HS-27A (cell line): ENCODE results near the gene SMYD3.
"Not testable (repeated sequence)": the region's sequence is repeated elsewhere in the genome, so short reads cannot be mapped to it uniquely, and the experiment has no call there.

ENCODE experiments used
- DNase-seq: peaks from one replicate; pipeline ENCODE4 v3.0.0-alpha.2; 2012; ENCODE audit warnings: low read depth, missing footprints

Gene SMYD3

DNA sequence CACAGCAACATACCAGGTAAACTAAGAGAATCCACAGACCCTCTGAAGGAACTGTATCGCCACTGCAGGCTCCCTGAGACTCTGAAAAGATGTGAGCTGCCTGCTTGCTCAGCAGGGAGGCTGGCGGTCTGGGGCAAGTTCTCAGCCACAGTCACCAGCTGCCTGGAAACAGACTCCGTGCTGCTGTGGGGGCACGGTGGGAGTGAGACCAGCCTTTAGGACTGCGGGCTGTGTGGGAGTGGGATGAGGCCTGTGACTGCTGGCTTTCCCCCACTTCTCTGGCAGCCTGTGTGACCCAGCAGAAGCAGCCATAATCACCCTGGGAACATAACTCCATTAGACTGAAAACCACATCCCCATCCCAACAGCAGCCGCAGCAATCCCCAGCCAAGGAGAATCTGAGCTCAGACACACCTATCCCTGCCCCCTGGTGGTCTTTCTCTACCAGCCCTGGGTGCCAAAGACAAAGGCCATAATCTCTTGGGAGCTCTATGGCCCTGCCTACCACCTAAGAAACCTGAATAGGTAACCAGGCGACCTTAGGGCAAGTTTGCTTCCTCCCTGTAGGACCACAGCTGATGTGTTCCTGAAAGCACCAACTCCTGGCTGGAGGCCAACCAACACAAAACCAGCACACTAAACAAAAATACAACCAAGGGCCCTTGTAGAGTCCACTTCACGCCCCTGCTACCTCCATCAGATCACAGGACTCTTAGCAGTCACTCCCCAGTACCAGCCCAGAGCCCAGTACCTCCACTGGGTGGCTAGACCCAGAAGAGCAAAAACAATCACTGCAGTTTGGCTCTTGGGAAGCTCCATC, 151.5 kb downstream of the SMYD3 start:
- DNase-seq: no peak

DNA sequence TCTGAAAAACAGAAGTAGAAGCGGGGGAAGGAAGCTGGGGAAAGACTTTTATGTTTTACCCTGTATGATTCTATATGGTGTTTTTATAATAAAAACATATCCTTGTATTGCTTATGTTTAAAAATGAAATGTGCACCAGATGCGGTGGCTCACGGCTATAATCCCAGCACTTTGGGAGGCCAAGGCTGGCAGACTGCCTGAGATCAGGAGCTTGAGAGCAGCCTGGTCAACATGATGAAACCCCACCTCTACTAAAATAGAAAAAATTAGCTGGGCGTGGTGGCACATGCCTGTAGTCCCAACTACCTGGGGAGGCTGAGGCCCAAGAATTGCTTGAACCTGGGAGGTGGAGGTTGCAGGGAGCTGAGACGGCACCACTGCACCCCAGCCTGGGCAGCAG, 155.4 kb downstream of the SMYD3 start:
- no peak for DNase-seq

DNA sequence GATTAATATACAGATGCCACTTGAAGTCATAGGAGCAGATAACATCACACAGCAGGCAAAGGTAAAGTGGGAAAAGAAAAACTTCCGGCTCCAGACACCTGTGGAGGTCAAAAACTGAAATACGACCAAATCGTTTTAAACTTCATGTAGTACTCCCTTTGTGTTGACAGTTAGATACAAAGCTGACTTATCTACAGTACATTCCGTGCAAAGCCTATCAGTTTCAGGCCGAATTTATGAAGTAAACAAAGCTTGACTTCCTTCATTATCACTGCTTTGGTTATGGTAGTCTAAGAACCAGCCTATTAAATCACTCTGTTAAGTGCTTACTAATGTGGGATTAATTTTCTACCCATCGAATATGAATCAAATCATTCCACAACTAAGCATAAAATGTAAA, 156.3 kb downstream of the SMYD3 start:
- DNase-seq: no peak

DNA sequence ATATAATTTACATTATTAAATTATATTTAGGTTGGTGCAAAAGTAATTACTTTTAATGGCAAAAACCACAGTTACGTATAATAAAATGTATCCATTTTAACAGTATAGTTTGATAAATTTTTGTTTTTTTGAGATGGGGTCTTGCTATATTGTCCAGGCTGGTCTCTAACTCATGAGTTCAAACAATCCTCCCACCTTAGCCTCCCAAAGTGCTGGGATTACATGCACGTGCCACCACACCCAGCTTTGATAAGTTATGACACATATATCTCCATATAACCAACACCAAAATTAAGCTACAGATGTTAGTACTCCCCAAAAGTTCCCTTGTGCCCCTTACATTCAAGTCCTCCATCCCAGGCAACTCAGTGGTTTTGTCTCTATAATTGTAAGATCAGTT, 163.1 kb downstream of the SMYD3 start:
- DNase-seq: no peak

DNA sequence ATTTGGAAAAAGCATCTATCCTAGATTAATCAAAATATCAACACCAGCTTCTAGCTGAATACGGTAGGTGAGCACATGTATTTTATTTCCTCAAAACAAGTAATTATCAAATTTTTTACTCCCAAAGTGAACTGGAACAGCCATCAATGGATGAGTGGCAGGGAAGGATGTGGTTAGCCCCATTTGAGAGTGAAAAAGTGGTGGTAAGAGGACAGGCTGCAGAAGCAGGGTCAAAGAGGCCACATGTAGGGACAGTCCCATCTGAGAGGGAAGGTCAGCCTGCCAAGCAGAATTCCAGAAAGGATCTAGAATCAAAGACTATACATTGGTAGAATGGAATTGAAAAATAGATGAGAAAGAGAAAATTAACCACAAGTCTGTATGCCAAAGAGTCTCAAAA, 163.8 kb downstream of the SMYD3 start:
- DNase-seq: no peak

DNA sequence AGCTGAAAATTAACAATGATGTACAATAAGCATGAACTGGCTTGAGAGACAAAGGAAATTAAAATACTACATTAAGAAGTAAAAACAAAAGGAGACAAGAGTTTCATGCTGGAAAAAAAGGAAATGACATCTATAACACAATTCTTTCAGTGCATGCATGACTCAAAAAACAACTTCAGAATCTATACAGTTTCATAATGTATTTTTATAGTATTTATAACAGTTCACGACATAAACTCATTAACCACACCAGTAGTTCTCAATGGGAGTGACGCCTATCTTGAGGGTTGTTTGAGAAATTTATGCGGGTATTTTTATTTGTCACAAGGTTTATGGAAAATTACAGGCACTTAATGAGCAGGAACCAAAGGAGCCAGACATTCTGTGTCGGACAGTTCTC, 168.5 kb downstream of the SMYD3 start:
- DNase-seq: no peak

DNA sequence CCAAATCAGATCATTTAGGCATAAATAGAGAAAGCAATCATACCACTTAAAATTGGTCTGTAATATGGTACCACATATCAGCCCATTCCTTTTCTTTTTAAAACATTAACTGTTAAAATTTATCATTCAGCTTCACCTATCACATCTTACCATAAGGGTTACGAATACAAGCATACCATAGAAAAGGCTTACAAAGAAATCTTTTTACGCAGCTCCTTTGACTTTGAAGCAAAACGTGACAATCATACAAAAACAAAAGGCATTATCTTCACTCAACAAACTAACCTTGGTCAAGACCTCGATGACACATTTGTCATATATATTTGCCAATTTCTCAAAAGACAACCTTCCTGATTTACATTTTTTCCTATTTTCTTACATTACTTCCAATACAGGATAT, 169.0 kb downstream of the SMYD3 start:
- no peak for DNase-seq

DNA sequence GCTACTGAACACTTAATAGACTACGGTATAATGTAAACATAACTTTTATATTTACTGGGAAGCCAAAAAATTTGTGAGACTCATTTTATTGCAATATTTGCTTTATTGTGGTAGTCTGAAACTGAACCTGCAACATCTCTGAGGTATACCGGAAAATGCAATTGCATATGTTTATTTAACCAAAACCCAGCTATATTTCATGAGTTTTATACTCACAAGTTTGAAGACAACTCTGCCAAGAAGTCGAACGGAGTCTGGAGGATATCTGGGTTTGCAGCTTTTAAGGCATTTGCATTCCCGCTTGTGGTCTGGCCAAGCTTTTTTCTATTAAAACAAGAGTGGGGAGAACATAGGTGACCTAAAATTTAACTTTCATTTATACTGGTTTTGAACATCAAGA, 171.9 kb downstream of the SMYD3 start:
- DNase-seq: no peak

DNA sequence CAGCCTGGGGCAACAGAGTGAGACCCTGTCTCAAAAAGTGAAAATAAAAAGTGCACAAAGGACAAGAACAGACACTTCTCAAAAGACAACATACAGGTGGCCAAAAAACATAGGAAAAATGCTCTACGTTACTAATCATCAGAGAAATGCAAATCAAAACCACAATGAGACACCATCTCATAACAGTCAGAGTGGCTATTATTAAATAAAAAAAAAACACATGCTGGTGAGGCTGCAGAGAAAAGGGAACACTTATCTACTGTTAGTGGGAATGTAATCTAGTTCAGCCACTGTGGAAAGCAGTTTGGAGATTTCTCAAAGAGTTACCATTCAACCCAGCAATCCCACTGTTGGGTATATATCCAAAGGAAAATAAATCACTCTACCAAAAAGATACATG, 173.2 kb downstream of the SMYD3 start:
- DNase-seq: no peak

DNA sequence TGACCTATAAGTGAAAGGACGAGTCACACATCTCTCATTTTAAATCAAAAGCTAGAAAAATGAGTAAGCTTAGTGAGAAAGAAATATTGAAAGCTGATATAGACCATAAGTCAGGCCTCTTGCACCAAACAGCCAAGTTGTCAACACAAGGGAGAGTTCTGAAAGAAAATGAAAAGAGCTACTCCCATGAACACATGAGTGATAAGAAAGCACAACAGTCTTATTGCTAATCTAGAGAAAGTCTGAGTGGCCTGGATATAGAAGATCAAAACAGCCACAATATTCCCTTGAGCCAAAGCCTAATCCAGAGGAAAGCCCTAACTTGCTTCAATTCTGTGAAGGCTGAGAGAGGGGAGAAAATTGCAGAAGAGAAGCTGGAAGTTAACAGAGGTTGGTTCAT, 175.0 kb downstream of the SMYD3 start:
- no peak for DNase-seq

DNA sequence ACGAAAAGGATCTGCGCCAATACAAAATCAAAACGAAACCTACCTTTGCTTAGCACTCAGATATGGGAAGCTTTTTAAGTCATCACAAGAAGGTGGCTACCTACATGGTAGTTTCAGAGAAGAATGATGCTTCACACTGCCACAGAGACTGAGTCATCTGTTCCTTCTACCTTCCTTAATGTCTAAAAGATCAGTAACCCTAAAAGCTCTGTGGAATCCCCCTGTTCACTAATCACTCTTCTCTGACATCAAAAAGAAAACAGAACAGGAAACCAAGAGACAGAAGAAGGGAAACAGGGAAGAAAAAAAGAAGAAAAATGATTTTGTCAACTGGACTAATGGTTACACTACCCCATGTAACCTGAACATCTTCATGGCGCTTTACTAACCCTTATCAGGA, 177.2 kb downstream of the SMYD3 start:
- no peak for DNase-seq

DNA sequence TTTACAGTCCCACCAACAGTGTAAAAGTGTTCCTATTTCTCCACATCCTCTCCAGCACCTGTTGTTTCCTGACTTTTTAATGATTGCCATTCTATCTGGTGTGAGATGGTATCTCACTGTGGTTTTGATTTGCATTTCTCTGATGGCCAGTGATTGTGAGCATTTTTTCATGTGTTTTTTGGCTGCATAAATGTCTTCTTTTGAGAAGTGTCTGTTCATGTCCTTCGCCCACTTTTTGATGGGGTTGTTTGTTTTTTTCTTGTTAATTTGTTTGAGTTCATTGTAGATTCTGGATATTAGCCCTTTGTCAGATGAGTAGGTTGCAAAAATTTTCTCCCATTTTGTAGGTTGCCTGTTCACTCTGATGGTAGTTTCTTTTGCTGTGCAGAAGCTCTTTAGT, 177.8 kb downstream of the SMYD3 start:
- DNase-seq: not testable (repeated sequence)

DNA sequence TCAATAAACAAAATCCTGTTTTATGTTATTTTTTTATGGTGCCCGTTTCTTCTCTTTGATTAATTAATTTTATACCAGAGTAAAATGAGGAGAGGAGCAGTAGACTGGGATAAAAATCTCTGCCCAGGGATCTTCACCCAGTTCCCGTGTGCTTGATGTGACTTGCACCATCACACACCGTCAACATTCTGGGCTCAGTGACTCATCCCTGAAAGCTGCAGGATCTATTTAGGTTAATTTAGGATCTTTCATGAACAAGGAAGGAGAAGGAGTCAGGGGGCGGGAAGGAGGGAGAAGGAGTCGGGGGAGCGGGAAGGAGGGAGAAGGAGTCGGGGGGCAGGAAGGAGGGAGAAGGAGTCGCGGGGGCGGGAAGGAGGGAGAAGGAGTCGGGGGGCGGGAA, 182.4 kb downstream of the SMYD3 start:
- no peak for DNase-seq

DNA sequence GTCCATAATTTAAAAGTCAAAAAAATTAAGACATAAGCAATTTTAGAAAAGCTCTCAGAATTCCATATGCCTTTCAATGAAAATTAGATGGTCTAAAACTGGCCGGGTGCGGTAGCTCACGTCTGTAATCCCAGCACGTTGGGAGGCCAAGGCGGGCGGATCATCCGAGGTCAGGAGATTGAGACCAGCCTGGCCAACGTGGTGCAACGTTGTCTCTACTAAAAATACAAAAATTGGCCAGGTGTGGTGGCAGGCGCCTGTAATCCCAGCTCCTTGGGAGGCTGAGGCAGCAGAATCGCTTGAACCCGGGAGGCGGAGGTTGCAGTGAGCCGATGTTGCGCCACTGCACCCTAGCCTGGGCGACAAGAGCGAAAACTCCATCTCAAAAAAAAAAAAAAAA, 183.0 kb downstream of the SMYD3 start:
- DNase-seq: not testable (repeated sequence)

DNA sequence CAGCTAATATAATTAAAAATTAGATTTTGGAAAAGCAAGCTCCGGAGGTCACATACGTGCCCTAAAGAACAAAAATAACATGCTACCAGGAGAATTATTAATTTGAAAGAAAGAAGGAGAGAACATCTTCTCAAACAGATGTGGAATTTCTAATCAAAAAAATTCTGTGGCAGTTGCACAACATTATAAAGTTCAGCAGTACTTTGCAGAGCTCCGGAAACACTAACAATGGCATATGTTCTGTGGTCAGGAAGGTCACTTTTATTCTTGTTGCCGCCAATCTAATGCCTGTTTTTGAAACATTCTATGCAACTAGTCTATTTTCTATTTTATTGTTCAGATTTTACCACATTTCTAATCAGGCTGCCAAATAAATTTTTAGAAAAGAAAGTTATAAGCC, 186.8 kb downstream of the SMYD3 start:
- no peak for DNase-seq

DNA sequence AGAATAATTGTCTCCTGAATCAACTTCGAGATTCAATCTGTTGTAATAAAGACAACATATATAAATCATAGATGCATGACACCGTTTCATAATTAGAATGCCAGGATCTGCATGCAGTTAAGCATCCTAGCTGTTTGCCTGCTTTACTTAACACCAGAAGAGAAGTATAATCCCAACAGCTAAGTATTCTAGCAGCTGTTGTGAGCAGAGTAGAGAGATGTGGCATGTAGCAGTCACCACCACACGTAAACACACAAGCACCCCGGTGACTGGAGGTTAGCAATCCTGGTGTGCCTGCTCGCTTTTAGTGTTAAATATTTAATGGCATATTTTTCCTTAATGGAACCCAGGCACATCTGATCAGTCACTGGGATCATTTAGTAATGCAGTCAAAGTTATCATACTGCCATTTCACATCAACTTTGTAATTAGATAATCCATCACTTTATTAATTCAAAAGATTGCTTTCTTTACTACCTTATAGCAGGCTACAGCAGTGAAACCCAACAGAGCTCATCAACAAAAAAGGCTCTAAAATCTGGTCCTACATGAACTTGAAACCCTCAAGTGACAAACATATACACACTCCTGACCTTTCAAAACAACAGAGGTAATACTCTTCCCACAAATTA, 187.9 kb downstream of the SMYD3 start:
- no peak for DNase-seq

DNA sequence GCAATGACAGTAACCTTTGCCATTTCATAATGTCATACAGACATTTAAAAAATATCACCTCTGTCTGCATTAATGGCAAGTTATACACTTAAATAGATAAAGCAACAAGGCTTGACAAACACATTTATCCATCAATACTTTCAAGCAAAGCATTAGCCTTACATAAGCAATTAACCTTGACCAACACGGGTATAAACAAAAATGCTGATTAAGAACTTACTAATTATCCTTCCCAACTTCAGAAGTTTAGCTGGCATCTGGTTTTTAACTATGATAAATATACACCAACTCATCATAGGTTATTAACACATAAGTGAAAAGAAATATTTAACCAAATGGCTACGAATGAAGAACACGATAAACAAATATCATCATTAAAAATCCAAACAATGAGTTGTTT, 188.5 kb downstream of the SMYD3 start:
- no peak for DNase-seq

DNA sequence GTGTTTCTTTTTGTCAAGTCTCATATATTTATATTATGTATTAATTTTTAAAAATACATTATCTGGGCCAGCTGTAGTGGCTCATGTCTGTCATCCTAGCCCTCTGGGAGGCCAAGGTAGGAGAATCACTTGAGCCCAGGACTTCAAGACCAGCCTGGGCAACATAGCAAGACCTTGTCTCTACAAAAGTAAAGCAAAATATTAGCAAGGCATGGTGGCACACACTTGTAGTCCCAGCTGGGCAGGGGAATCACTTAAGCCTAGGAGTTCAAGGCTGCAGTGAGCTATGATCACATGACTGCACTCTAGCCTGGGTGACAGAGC, 189.1 kb downstream of the SMYD3 start:
- DNase-seq: no peak

DNA sequence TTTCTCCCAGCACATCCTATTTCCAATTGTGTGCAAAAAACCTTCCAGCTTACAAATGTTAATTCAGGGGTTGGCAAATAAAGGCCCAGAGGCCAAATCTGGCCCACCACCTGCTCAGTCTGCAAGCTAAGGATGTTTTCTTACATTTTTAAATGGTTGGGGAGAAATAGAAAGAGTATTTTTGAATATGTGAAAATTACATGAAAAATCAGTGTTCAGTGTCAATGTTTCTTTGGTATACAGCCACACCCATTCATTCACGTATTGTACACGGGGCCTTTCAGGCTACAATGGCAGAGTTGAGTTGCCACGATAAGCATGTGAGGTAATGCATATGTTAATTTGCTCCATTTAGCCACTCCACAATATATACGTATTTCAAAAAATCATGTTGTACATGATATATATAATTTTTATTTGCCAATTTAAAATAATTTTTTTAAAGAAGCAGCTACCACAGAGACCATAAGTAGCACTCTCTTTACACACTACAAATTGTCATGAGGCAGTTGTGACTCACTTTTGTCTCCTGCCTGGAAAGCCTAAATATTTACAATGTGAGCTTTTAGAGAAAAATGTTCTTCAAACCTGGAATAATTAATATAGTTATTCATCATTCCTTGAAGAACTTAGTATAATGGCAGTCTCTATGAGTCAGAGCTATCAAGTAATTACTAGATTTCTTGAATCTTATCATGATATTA, 189.6 kb downstream of the SMYD3 start:
- DNase-seq: no peak

DNA sequence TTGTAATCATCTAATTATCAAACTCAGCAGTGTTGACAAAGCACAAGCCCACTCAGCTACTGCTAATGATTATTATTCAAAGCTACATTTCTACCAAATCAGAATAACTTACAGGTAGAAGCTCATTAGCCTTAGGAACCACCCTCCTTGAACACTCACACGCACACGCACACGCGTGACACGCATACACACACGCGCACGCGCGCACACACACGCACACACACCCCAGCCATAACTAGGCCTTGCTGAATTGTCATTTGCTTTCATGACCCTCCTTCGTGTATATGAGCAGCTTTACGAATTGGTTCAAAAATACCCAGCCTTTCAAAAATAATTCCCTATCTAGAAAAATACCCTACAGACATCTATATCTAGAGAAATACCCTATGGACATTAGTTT, 195.6 kb downstream of the SMYD3 start:
- DNase-seq: no peak

DNA sequence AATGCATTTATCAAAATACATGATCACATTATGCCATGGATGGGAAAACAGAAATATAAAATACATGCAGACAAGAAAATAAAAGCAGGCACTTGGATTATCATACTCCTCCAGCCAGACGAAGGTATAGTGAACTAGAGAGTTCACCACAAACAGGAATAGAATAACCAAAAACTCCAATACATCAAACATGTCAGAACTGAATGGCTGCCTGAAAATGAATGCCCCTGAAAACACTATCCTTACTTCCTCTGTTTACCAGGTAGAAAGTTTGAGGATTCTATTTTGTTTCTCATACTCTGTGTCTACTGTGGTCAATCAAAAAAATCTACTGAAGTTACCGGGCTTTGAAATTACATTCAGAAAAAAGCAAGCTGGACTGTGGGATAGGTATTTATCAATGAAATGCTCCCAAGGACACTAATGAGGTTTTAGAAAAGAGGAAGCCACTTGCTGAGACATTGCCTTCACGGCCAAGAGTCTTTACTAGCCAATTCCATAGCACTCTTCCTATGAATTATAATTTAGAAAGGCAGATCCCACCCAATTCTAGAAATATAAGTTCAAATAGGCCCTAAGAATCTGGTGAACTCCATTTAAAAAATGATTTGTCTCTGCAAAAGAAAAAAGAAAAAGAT, 197.7 kb downstream of the SMYD3 start:
- DNase-seq: no peak

DNA sequence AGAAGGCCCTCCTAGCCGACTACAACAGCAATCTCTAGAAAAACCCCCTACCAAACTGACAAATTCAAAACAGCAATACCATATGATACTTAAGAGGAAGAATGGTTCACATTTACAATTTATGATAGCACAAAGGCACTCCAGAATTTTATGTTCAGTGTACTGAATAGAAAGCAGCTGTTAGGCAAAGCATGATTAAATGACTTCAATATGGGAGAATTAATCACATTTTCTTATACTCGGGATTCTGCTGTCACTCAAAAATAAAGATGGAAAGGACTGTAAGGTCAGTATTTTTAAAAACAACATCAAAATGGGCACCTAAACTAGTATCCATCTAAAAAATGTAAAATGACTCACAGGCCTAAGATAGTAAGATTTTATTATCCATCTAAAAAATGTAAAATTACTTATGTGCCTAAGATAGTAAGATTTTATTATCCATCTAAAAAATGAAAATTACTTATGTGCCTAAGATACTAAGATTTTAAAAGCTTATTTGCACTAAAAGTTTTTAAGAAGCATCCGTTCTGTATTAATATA, 198.5 kb downstream of the SMYD3 start:
- no peak for DNase-seq
